ENCODE data around the gene CHRNA10. TPM values are rescaled to one million over a fixed set of nuclear protein-coding genes. Genes with fewer than 3 reads are reported as not detected.

CHRNA10 gene, protein sequence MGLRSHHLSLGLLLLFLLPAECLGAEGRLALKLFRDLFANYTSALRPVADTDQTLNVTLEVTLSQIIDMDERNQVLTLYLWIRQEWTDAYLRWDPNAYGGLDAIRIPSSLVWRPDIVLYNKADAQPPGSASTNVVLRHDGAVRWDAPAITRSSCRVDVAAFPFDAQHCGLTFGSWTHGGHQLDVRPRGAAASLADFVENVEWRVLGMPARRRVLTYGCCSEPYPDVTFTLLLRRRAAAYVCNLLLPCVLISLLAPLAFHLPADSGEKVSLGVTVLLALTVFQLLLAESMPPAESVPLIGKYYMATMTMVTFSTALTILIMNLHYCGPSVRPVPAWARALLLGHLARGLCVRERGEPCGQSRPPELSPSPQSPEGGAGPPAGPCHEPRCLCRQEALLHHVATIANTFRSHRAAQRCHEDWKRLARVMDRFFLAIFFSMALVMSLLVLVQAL
- under 1 TPM; 0.48 to 0.88 (median 0.66) TPM for total RNA-seq

GRCh38 chr11:3671334-3672254 lies at the start of gene CHRNA10:
CHRNA10 (minus strand) TSS chr11:3671384; CDS start chr11:3671312, 72 bp downstream.
- H3K9me3 ChIP-seq: no peaks in the 10 kb centered on the region
- H3K27me3 ChIP-seq: no peaks in the 10 kb centered on the region
- H3K4me3 ChIP-seq: no peak within 1 kb of the TSS
- H3K36me3 ChIP-seq: peaks cover 17% of the 10 kb centered on the region
- no peaks in the 10 kb centered on the region for H3K4me1 ChIP-seq
- no peak for DNase-seq (ENCODE audit: low spot score in 2 of 2)
- no peak within 1 kb of the TSS for H3K27ac ChIP-seq
- intact Hi-C loops (cut with DNase I; ENCODE audit: low total_unique reads): no loop called here
- TF ChIP-seq, protein P1, sequence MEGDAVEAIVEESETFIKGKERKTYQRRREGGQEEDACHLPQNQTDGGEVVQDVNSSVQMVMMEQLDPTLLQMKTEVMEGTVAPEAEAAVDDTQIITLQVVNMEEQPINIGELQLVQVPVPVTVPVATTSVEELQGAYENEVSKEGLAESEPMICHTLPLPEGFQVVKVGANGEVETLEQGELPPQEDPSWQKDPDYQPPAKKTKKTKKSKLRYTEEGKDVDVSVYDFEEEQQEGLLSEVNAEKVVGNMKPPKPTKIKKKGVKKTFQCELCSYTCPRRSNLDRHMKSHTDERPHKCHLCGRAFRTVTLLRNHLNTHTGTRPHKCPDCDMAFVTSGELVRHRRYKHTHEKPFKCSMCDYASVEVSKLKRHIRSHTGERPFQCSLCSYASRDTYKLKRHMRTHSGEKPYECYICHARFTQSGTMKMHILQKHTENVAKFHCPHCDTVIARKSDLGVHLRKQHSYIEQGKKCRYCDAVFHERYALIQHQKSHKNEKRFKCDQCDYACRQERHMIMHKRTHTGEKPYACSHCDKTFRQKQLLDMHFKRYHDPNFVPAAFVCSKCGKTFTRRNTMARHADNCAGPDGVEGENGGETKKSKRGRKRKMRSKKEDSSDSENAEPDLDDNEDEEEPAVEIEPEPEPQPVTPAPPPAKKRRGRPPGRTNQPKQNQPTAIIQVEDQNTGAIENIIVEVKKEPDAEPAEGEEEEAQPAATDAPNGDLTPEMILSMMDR (IDR thresholded peaks at IDR 0.05): no peak
- TF ChIP-seq POLR2A (IDR thresholded peaks at IDR 0.05) (no peak), POLR2AphosphoS5 (IDR thresholded peaks at IDR 0.05) (no peak)

DNA sequence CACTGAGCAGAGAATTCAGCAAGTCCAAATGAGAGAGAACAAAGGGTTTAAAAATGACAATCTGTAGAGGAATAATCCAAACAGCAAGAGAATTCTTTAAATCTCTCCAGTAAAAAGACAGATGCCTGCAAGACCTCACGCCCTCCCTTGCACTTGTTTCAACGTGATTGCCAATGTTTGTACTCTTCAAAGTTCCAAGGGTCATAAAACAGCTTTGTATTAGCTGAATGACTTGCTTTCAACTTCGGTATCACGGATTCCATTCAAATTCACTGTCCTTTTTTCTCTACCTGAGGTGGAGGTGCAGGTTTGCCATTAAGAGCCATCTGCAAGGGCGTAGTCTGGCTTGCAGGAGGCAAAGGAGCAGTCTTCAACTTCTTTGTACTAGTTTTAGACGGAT lies 41.1 kb upstream of the CHRNA10 start:
- Histone ChIP-seq H3K9me3 (no peaks in the 10 kb centered on the region), H3K4me1 (peaks cover 0 to 12% of the 10 kb centered on the region in 2 donors), H3K27ac (no peak overlapping the region), H3K27me3 (no peaks in the 10 kb centered on the region), H3K36me3 (no peaks in the 10 kb centered on the region), H3K4me3 (no peak overlapping the region)
- TF ChIP-seq, protein P1 (IDR thresholded peaks at IDR 0.05): no peak
- intact Hi-C loops (cut with DNase I; ENCODE audit: low total_unique reads): no loop called here
- no peak for DNase-seq (ENCODE audit: low spot score in 2 of 2)

GRCh38 chr11:3710485-3711259 lies 39.5 kb upstream of the CHRNA10 start:
- no peak for DNase-seq (ENCODE audit: low spot score in 2 of 2)
- peak overlapping the region in 1 of 2 donors; percentile 42 for H3K27ac ChIP-seq
- H3K27me3 ChIP-seq: no peaks in the 10 kb centered on the region
- H3K4me1 ChIP-seq: peaks cover 0 to 12% of the 10 kb centered on the region in 2 donors
- no peaks in the 10 kb centered on the region for H3K36me3 ChIP-seq
- intact Hi-C loops (cut with DNase I; ENCODE audit: low total_unique reads): no loop called here
- H3K9me3 ChIP-seq: no peaks in the 10 kb centered on the region
- TF ChIP-seq POLR2A (IDR thresholded peaks at IDR 0.05): no peak
- no peak for TF ChIP-seq POLR2AphosphoS5 (IDR thresholded peaks at IDR 0.05)
- TF ChIP-seq, protein P1 (IDR thresholded peaks at IDR 0.05): no peak
- H3K4me3 ChIP-seq: no peak overlapping the region

GRCh38 chr11:3709977-3710376 lies 38.8 kb upstream of the CHRNA10 start:
- peaks cover 0 to 12% of the 10 kb centered on the region in 2 donors for H3K4me1 ChIP-seq
- peak overlapping the region in 1 of 2 donors; percentile 42 for H3K27ac ChIP-seq
- H3K27me3 ChIP-seq: no peaks in the 10 kb centered on the region
- intact Hi-C loops (cut with DNase I; ENCODE audit: low total_unique reads): loop anchor here (10.0 kb wide), 1 partner anchor 925 kb away; no protein-coding TSS in a partner anchor
- H3K36me3 ChIP-seq: no peaks in the 10 kb centered on the region
- H3K4me3 ChIP-seq: no peak overlapping the region
- no peaks in the 10 kb centered on the region for H3K9me3 ChIP-seq
- peak in 1 of 2 donors; percentile 41 for DNase-seq (ENCODE audit: low spot score in 2 of 2)
- TF ChIP-seq, protein P1 (IDR thresholded peaks at IDR 0.05): peak in 1 of 3 donors; percentile 27
- TF ChIP-seq POLR2AphosphoS5 (IDR thresholded peaks at IDR 0.05): no peak

Data from breast epithelium (tissue), 4 donors.